Measurements from ENCODE around the gene PPP2R3A. TPM values are rescaled to one million over a fixed set of nuclear protein-coding genes. Genes with fewer than 3 reads are reported as not detected.
"Not testable (repeated sequence)": the region's sequence is repeated elsewhere in the genome, so short reads cannot be mapped to it uniquely, and the experiment has no call there.

Gene PPP2R3A
- total and polyA plus RNA-seq, 2 donors (not counting 3 experiments of a cell fraction or from before 2014, with no cell fraction given), result 3.3 to 14.6 TPM

GRCh38 chr3:136122006-136122405, 156.5 kb downstream of the PPP2R3A start:
- Histone ChIP-seq H2AFZ (ENCODE audit: low read depth, low read length) (no peak overlapping the region), H3K9ac (replicated peaks; ENCODE audit: extremely low read depth, insufficient read depth, low read length) (no peak overlapping the region), H3K9me1 (replicated peaks; ENCODE audit: control insufficient read depth, extremely low read depth, insufficient read depth, low read length) (no peaks in the 10 kb centered on the region), H3K4me3 (replicated peaks in 1 of 3; ENCODE audit: insufficient read depth in 1 of 3, low read depth in 1 of 3, low read length in 3 of 3) (no peak overlapping the region), H3K27ac (ENCODE audit: insufficient read depth, low read depth, low read length) (no peak overlapping the region), H4K20me1 (replicated peaks; ENCODE audit: control insufficient read depth, extremely low read depth, insufficient read depth, low read length) (no peaks in the 10 kb centered on the region), H3K9me3 (replicated peaks; ENCODE audit: control insufficient read depth, insufficient read depth, low read length) (no peaks in the 10 kb centered on the region), H3K36me3 (ENCODE audit: control insufficient read depth in 2 of 2, extremely low read depth in 1 of 2, insufficient read depth in 2 of 2, low read length in 2 of 2) (no peaks in the 10 kb centered on the region), H3K4me1 (ENCODE audit: control insufficient read depth, extremely low read depth, insufficient read depth, low read length) (no peaks in the 10 kb centered on the region), H3K4me2 (ENCODE audit: insufficient read depth, low read length) (no peak overlapping the region), H3K27me3 (ENCODE audit: control insufficient read depth in 2 of 2, insufficient read depth in 2 of 2, low read length in 2 of 2) (no peaks in the 10 kb centered on the region), H3K79me2 (ENCODE audit: control insufficient read depth, insufficient read depth, low read length) (no peaks in the 10 kb centered on the region)
- no TSS peak for BruUV-seq (replicated peaks)
- intact Hi-C loops (cut with micrococcal nuclease), result no loop called here
- POLR2A ChIA-PET, result no interaction called here
- CTCF ChIA-PET, result no interaction called here
- no peak for FAIRE-seq
- dilution Hi-C loops (cut with MboI; ENCODE audit: extremely low pct_ligation_motif_present, low sequenced_read_pairs), result no loop called here
- DNase-seq (ENCODE audit: low read depth, low spot score), result no peak
- no peak for TF ChIP-seq JUN (IDR thresholded peaks at IDR 0.05; ENCODE audit: borderline replicate concordance, insufficient read depth, insufficient read length, low read depth)
- TF ChIP-seq CTCF (IDR thresholded peaks at IDR 0.05; ENCODE audit: extremely low read depth in 1 of 2, insufficient read depth in 1 of 2, low read depth in 1 of 2, low read length in 2 of 2), result no peak
- TF ChIP-seq FOS (IDR thresholded peaks at IDR 0.05; ENCODE audit: borderline replicate concordance, insufficient read depth, low read length), result no peak
- TF ChIP-seq MAX (IDR thresholded peaks at IDR 0.05; ENCODE audit: insufficient read depth, insufficient read length), result no peak
- no peak for TF ChIP-seq EZH2 (IDR thresholded peaks at IDR 0.05; ENCODE audit: borderline replicate concordance, low read depth, low read length, severe bottlenecking)

- H3K9me3 ChIP-seq (replicated peaks; ENCODE audit: control insufficient read depth, insufficient read depth, low read length); BruUV-seq (replicated peaks); H3K9ac ChIP-seq (replicated peaks; ENCODE audit: extremely low read depth, insufficient read depth, low read length); H3K27me3 ChIP-seq (ENCODE audit: control insufficient read depth in 2 of 2, insufficient read depth in 2 of 2, low read length in 2 of 2); FAIRE-seq; H3K4me2 ChIP-seq (ENCODE audit: insufficient read depth, low read length); H3K27ac ChIP-seq (ENCODE audit: insufficient read depth, low read depth, low read length); H3K4me1 ChIP-seq (ENCODE audit: control insufficient read depth, extremely low read depth, insufficient read depth, low read length); H3K36me3 ChIP-seq (ENCODE audit: control insufficient read depth in 2 of 2, extremely low read depth in 1 of 2, insufficient read depth in 2 of 2, low read length in 2 of 2); dilution Hi-C loops (cut with MboI; ENCODE audit: extremely low pct_ligation_motif_present, low sequenced_read_pairs); H3K4me3 ChIP-seq (replicated peaks in 1 of 3; ENCODE audit: insufficient read depth in 1 of 3, low read depth in 1 of 3, low read length in 3 of 3); H3K9me1 ChIP-seq (replicated peaks; ENCODE audit: control insufficient read depth, extremely low read depth, insufficient read depth, low read length); DNase-seq (ENCODE audit: low read depth, low spot score); H3K79me2 ChIP-seq (ENCODE audit: control insufficient read depth, insufficient read depth, low read length); H4K20me1 ChIP-seq (replicated peaks; ENCODE audit: control insufficient read depth, extremely low read depth, insufficient read depth, low read length); intact Hi-C loops (cut with micrococcal nuclease); CTCF ChIA-PET; POLR2A ChIA-PET; H2AFZ ChIP-seq (ENCODE audit: low read depth, low read length): not testable (repeated sequence)
These were observed 166.1 kb downstream of the PPP2R3A start for GRCh38 chr3:136131647-136132046.

Data from endothelial cell of umbilical vein (primary cell).